HL-60 (cell line): ENCODE measurements around the gene UGT1A5.
"Not testable (repeated sequence)": the region's sequence is repeated elsewhere in the genome, so short reads cannot be mapped to it uniquely, and the experiment has no call there.

Experiments
- DNase-seq, 2 experiments: peaks; one replicate each; pipeline ENCODE4 v3.0.0-alpha.2; 2010 to 2020; ENCODE audit warnings: low read depth in 1 of 2, low spot score in 1 of 2
- H3K27ac ChIP-seq: fragments of 250-450 bp; sonication (Bioruptor Pico); replicated peaks from 2 replicates; pipeline ENCODE4 v1.5.1; 2020; ENCODE audit warnings: mild to moderate bottlenecking, moderate library complexity
- H3K27me3 ChIP-seq: fragments of 250-450 bp; sonication (Bioruptor Pico); 2 replicates; pipeline ENCODE4 v1.5.1; 2021; ENCODE audit warnings: mild to moderate bottlenecking, moderate library complexity; ENCODE audit not compliant: insufficient read depth, poor library complexity, severe bottlenecking
- H3K4me3 ChIP-seq: replicated peaks from 2 replicates; pipeline ENCODE4 v1.5.1; 2011; ENCODE audit warnings: mild to moderate bottlenecking, control low read depth, low read length; ENCODE audit not compliant: insufficient read depth
- CTCF ChIP-seq: IDR thresholded peaks from one replicate; pipeline ENCODE4 v1.5.1; 2011; ENCODE audit warnings: low read length, control low read depth, inconsistent platforms; ENCODE audit not compliant: insufficient read depth
- GABPA ChIP-seq: IDR thresholded peaks from 2 replicates; pipeline ENCODE4 v1.6.1; 2012; ENCODE audit warnings: low read depth
- POLR2AphosphoS5 ChIP-seq: IDR thresholded peaks from 2 replicates; pipeline ENCODE4 v1.6.1; 2012; ENCODE audit warnings: low read depth
- REST ChIP-seq: IDR thresholded peaks from 2 replicates; pipeline ENCODE4 v1.6.1; 2012; ENCODE audit warnings: low read depth; ENCODE audit not compliant: insufficient replicate concordance
- SPI1 ChIP-seq: IDR thresholded peaks from 2 replicates; pipeline ENCODE4 v1.6.1; 2012; ENCODE audit warnings: low read depth, mild to moderate bottlenecking, borderline replicate concordance

Gene UGT1A5

GRCh38 chr2:233745073-233745755 lies 32.5 kb downstream of the UGT1A5 start:
- Histone ChIP-seq H3K27ac (no peak overlapping the region), H3K4me3 (no peak overlapping the region), H3K27me3 (peaks cover 2% of the 10 kb centered on the region)
- no peak for DNase-seq
- TF ChIP-seq CTCF = no peak
- no peak for TF ChIP-seq SPI1
- TF ChIP-seq GABPA = no peak
- no peak for TF ChIP-seq REST
- no peak for TF ChIP-seq POLR2AphosphoS5

- DNase-seq, H3K27me3 ChIP-seq: not testable (repeated sequence)
Observed at GRCh38 chr2:233745838-233746237, 33.1 kb downstream of the UGT1A5 start.

GRCh38 chr2:233746475-233747282 lies 34.0 kb downstream of the UGT1A5 start:
- no peak for TF ChIP-seq REST
- TF ChIP-seq GABPA = no peak
- no peak for TF ChIP-seq POLR2AphosphoS5

More at GRCh38 chr2:233745838-233746237, 33.1 kb downstream of the UGT1A5 start:
- not testable (repeated sequence) for H3K4me3 ChIP-seq, H3K27ac ChIP-seq

GRCh38 chr2:233747283-233747544 lies 34.5 kb downstream of the UGT1A5 start:
- TF ChIP-seq REST (no peak), GABPA (no peak), CTCF (no peak), POLR2AphosphoS5 (no peak), SPI1 (no peak)
- Histone ChIP-seq H3K27ac (no peak overlapping the region), H3K4me3 (no peak overlapping the region), H3K27me3 (no peaks in the 10 kb centered on the region)
- DNase-seq = no peak

More at GRCh38 chr2:233746475-233747282, 34.0 kb downstream of the UGT1A5 start:
- no peak overlapping the region for H3K27ac ChIP-seq
- no peak overlapping the region for H3K4me3 ChIP-seq
- no peak for DNase-seq
- H3K27me3 ChIP-seq = no peaks in the 10 kb centered on the region

GRCh38 chr2:233750689-233751088 lies 38.0 kb downstream of the UGT1A5 start:
- not testable (repeated sequence) for H3K27ac ChIP-seq, DNase-seq, H3K27me3 ChIP-seq, H3K4me3 ChIP-seq

GRCh38 chr2:233751212-233752009 lies 38.7 kb downstream of the UGT1A5 start:
- not testable (repeated sequence) for H3K4me3 ChIP-seq, H3K27me3 ChIP-seq, H3K27ac ChIP-seq, DNase-seq
